ENCODE results near the gene C10orf105.

C10orf105 gene

DNA sequence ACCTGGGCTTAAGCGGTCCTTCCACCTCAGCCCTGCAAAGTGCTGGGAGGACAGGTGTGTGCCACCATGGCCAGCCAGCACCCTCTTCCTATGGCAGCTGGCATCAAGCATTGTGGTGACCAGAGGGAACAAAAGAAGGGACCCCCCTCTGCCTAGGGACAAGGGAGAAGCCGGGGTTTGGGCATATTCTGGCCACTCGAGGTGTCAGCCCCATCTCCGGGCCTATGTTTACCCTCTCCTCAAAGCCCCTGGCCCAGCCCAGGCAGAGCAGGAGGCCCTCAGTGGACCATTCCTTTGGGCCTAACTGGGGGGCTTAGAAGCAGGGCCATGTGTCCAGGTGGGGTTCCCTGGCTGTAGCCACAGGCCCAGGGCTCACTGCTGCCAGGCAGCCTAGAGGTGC, 29.8 kb upstream of the C10orf105 start:
- no peak for TF ChIP-seq TAF1 (IDR thresholded peaks at IDR 0.05; ENCODE audit: borderline replicate concordance, insufficient read depth, low read length)
- no peak for TF ChIP-seq REST (IDR thresholded peaks at IDR 0.05; ENCODE audit: insufficient read depth in 1 of 2, low read depth in 2 of 2, low read length in 2 of 2)
- TF ChIP-seq SIN3A (IDR thresholded peaks at IDR 0.05; ENCODE audit: borderline replicate concordance, insufficient read depth, low read length): no peak
- no peak for TF ChIP-seq FOXP2 (optimal IDR thresholded peaks at IDR 0.05; ENCODE audit: borderline replicate concordance, extremely low read depth, extremely low read length, insufficient read depth)
- TF ChIP-seq POLR2AphosphoS5 (IDR thresholded peaks at IDR 0.05; ENCODE audit: low read depth, low read length): no peak

DNA sequence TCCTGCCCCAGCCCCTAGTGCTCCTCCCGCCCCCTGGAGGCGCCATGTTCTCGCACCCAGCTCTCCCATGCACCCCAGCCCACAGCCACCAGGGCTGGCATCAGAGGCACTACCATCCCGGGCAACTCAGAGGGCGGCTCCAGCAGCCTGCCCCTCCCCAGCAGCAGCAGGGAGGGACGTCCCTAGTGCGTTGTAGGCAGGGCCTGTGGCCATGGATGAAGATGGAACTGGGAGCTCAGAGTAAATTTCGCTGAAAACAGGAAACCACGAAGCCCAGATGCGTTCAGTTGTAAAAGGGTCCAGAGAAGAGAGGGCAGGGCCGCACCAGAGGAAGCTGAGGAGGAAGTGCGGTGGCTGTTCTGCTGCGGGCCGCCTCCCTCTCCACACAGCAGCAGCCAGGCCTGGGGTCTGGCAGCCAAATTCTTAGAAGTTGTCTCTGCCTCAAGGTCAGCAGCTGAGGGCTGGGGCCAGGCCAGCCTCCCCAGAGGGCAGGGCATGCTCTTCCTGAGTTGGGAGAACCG, 29.2 kb upstream of the C10orf105 start:
- TF ChIP-seq POLR2AphosphoS5 (IDR thresholded peaks at IDR 0.05; ENCODE audit: low read depth, low read length): no peak
- TF ChIP-seq SIN3A (IDR thresholded peaks at IDR 0.05; ENCODE audit: borderline replicate concordance, insufficient read depth, low read length): no peak
- TF ChIP-seq REST (IDR thresholded peaks at IDR 0.05; ENCODE audit: insufficient read depth in 1 of 2, low read depth in 2 of 2, low read length in 2 of 2): no peak
- no peak for TF ChIP-seq FOXP2 (optimal IDR thresholded peaks at IDR 0.05; ENCODE audit: borderline replicate concordance, extremely low read depth, extremely low read length, insufficient read depth)
- TF ChIP-seq TAF1 (IDR thresholded peaks at IDR 0.05; ENCODE audit: borderline replicate concordance, insufficient read depth, low read length): no peak

DNA sequence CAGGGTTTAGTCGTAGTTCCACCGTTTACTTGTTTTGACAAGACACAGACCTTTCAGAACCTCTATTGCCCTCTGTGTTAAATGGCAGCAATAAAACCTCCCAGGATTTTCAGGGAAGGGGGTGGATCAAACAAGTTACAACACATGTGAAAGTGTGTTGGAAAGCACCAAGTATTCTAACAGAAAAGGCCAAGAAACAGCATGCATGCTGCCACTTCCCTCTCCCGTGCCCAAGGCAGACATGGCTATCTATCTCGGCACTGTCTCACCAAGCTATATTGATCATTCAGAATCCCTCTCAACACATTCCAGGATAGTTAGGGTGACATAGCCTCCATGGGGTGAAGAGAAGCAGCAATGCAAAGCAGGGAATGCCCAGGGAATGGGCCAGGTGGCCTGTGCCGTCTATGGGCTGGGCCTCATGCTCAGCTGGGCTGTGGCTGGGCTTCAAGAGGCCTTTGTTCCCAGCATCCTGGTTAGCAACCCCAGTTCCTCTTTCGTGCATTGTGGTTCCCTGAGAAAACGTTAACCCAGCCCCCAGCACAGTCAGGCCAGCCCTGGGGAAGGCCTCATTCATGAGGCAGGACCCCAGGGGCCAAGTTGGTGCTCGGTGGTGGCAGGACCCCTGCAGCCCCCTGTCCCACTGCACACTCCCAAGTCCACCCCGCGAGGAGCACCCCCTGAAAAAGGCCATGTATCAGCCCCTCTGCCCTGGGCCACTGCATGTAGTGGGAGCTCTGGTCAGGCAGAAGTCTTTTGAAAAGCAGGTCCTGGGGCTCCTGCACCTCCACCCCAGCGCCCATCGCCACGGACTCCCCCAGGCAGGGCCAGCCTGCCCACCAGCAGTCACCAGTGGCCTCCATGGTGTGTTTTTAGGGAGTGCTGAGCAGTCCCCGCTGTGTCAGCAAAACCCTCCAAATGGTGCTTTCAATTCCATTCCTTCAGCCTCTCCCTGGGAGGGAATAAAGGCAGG, 28.3 kb upstream of the C10orf105 start:
- TF ChIP-seq REST (IDR thresholded peaks at IDR 0.05; ENCODE audit: insufficient read depth in 1 of 2, low read depth in 2 of 2, low read length in 2 of 2) (no peak), SIN3A (IDR thresholded peaks at IDR 0.05; ENCODE audit: borderline replicate concordance, insufficient read depth, low read length) (no peak), FOXP2 (optimal IDR thresholded peaks at IDR 0.05; ENCODE audit: borderline replicate concordance, extremely low read depth, extremely low read length, insufficient read depth) (no peak), TAF1 (IDR thresholded peaks at IDR 0.05; ENCODE audit: borderline replicate concordance, insufficient read depth, low read length) (no peak), POLR2AphosphoS5 (IDR thresholded peaks at IDR 0.05; ENCODE audit: low read depth, low read length) (no peak)

GRCh38 chr10:71747039-71747531, 27.5 kb upstream of the C10orf105 start:
- no peak for TF ChIP-seq FOXP2 (optimal IDR thresholded peaks at IDR 0.05; ENCODE audit: borderline replicate concordance, extremely low read depth, extremely low read length, insufficient read depth)
- no peak for TF ChIP-seq REST (IDR thresholded peaks at IDR 0.05; ENCODE audit: insufficient read depth in 1 of 2, low read depth in 2 of 2, low read length in 2 of 2)
- TF ChIP-seq POLR2AphosphoS5 (IDR thresholded peaks at IDR 0.05; ENCODE audit: low read depth, low read length): no peak
- TF ChIP-seq TAF1 (IDR thresholded peaks at IDR 0.05; ENCODE audit: borderline replicate concordance, insufficient read depth, low read length): no peak
- no peak for TF ChIP-seq SIN3A (IDR thresholded peaks at IDR 0.05; ENCODE audit: borderline replicate concordance, insufficient read depth, low read length)
